ENCODE measurements around the gene SLC39A5.

SLC39A5 gene

DNA sequence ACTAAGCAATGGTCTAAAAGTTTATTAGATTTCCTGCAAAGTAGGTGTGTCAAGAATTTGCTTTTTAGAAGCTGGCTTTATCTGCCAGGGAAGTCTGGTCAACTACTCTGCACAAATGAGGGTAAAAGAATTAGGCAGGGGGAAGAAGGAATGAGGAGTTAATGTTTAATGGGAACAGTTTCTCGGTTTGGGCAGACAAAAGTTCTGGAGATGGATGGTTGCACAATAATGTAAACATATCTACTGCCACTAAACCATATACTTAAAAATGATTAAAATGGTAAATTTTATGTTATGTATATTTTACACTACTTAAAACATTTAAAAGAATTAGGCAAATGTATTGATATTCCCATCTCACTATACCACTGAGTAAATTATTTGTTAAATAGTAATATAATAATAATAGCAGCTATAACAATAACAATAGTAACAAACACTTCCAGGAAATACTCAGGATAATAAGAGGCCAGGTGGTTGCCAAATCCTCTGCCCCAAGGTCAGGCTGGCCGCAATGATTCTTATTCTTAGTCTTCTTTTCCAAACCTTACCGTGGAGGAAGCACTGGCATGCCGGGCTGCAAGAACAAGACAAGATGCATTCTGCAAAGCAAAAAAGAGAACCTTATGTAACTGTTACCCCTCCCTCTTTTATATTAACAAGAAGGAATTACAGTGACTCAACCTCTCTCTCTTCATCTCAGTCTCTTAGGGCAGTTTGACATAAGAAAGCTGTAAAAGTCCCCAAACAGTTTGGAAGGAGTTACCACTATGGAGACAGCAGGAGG lies 56.4 kb downstream of the SLC39A5 start:
- Histone ChIP-seq H3K36me3 (ENCODE audit: control insufficient read depth, insufficient read depth, low read length) (peaks cover 14% of the 10 kb centered on the region), H3K4me3 (replicated peaks; ENCODE audit: low read depth, low read length) (no peak overlapping the region), H3K27me3 (replicated peaks; ENCODE audit: control insufficient read depth, insufficient read depth, low read length) (no peaks in the 10 kb centered on the region)
- TF ChIP-seq, protein P1, sequence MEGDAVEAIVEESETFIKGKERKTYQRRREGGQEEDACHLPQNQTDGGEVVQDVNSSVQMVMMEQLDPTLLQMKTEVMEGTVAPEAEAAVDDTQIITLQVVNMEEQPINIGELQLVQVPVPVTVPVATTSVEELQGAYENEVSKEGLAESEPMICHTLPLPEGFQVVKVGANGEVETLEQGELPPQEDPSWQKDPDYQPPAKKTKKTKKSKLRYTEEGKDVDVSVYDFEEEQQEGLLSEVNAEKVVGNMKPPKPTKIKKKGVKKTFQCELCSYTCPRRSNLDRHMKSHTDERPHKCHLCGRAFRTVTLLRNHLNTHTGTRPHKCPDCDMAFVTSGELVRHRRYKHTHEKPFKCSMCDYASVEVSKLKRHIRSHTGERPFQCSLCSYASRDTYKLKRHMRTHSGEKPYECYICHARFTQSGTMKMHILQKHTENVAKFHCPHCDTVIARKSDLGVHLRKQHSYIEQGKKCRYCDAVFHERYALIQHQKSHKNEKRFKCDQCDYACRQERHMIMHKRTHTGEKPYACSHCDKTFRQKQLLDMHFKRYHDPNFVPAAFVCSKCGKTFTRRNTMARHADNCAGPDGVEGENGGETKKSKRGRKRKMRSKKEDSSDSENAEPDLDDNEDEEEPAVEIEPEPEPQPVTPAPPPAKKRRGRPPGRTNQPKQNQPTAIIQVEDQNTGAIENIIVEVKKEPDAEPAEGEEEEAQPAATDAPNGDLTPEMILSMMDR (IDR thresholded peaks at IDR 0.05; ENCODE audit: insufficient read depth, low read length, poor library complexity, severe bottlenecking): no peak
- DNase-seq (ENCODE audit: extremely low read depth, insufficient read length): no peak

Data from GM06990 (cell line).